DND-41 (cell line): ENCODE measurements around the gene WDR46.

Experiments
- ATAC-seq: fragments of 200-7000 bp; cut with Tn5 transposase; 3 replicates; pipeline ENCODE4 v1.9.1; 2021; ENCODE audit warnings: low read depth; ENCODE audit not compliant: insufficient read depth
- DNase-seq: peaks from one replicate; pipeline ENCODE4 v3.0.0-alpha.2; 2020
- H2AFZ ChIP-seq: 2 replicates; pipeline ENCODE4 v1.6.0; 2012; ENCODE audit warnings: low read depth, low read length
- H3K27ac ChIP-seq: 2 replicates; pipeline ENCODE4 v1.5.1; 2012; ENCODE audit warnings: low read length, inconsistent platforms
- H3K27me3 ChIP-seq: fragments of 200-600 bp; sonication (generic); 2 replicates; pipeline ENCODE4 v1.6.0; 2012; ENCODE audit warnings: low read length, mild to moderate bottlenecking, inconsistent platforms; ENCODE audit not compliant: insufficient read depth, poor library complexity
- H3K36me3 ChIP-seq: 2 replicates; pipeline ENCODE4 v1.5.1; 2012; ENCODE audit warnings: low read length, inconsistent platforms; ENCODE audit not compliant: insufficient read depth
- H3K4me1 ChIP-seq: 2 replicates; pipeline ENCODE4 v1.5.1; 2012; ENCODE audit warnings: mild to moderate bottlenecking, low read length; ENCODE audit not compliant: insufficient read depth
- H3K4me2 ChIP-seq: 2 replicates; pipeline ENCODE4 v1.6.0; 2012; ENCODE audit warnings: mild to moderate bottlenecking, moderate library complexity, low read length, inconsistent platforms; ENCODE audit not compliant: insufficient read depth
- H3K4me3 ChIP-seq, 2 experiments: fragments of 200-600 bp in 1 of 2; shearing (Covaris generic) in 1 of 2; 2 replicates each; pipeline ENCODE4 v1.5.1; 2012 to 2016; ENCODE audit warnings: inconsistent platforms in 2 of 2, low read length in 2 of 2, mild to moderate bottlenecking in 2 of 2, low read depth in 1 of 2, moderate library complexity in 1 of 2
- H3K79me2 ChIP-seq: 2 replicates; pipeline ENCODE4 v1.6.0; 2012; ENCODE audit warnings: low read length, inconsistent platforms; ENCODE audit not compliant: insufficient read depth
- H3K9ac ChIP-seq: 2 replicates; pipeline ENCODE4 v1.6.0; 2012; ENCODE audit warnings: low read depth, mild to moderate bottlenecking, inconsistent platforms, low read length, moderate library complexity
- H3K9me3 ChIP-seq: 2 replicates; pipeline ENCODE4 v1.5.1; 2012; ENCODE audit warnings: low read length, moderate library complexity, mild to moderate bottlenecking, inconsistent platforms; ENCODE audit not compliant: insufficient read depth, severe bottlenecking
- H4K20me1 ChIP-seq: 2 replicates; pipeline ENCODE4 v1.6.0; 2012; ENCODE audit warnings: low read length; ENCODE audit not compliant: insufficient read depth
- CTCF ChIP-seq: IDR thresholded peaks from 2 replicates; pipeline ENCODE4 v1.5.1; 2012; ENCODE audit warnings: borderline replicate concordance, low read length, moderate library complexity, mild to moderate bottlenecking; ENCODE audit not compliant: poor library complexity, severe bottlenecking; ENCODE audit errors: extremely low read depth
- EZH2 ChIP-seq: IDR thresholded peaks from 3 replicates; pipeline ENCODE4 v1.6.1; 2012; ENCODE audit warnings: borderline replicate concordance, low read depth, mild to moderate bottlenecking, moderate library complexity, low read length, inconsistent platforms; ENCODE audit not compliant: severe bottlenecking

WDR46 gene

DNA sequence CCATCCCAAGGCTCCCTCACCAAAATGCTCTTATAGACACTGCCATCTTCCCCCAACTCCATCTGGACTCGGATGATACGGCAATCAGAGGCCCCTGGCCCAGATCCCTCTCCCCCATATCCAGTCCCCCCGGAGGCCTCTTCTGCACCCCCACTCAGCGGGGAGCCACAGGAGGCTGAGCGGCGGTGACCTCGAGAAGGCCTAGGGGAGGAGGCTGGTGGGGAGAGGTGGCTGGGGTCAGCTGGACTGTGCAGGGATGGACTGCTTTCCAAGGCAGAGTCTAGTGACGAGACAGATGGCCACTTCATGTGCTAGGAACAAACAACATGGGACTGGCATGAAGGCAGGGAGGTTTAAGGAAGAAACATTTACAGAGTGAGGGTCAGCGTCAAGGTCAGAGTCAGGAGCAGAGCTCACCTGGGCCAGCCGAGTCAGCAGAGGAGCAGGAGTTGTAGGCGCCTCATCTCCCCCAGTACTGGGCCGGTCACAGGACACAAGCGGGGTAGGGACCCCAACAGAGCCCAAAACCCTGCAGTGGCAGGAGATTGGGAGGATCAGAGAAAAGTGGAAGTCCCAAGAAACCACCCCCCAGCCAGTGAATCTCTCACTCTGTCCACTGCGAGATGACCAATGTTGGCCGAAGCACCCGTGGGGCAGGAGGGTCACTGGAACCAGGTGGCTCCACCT lies 4.1 kb upstream of the WDR46 start:
- H3K4me3 ChIP-seq = no peak overlapping the region
- TF ChIP-seq CTCF (no peak), EZH2 (no peak)

GRCh38 chr6:33290459-33290858 lies 1.4 kb upstream of the WDR46 start:
- peak overlapping the region; percentile 72 for H3K9ac ChIP-seq
- H3K36me3 ChIP-seq = peaks cover 66% of the 10 kb centered on the region
- TF ChIP-seq CTCF = no peak
- TF ChIP-seq EZH2 = no peak
- peak overlapping the region; percentile 91 for H3K4me2 ChIP-seq
- peak overlapping the region; percentile 88 for H3K27ac ChIP-seq
- peak overlapping the region; percentile 75 to 92; a peak in 3 of 4 replicates for H3K4me3 ChIP-seq
- H3K9me3 ChIP-seq = no peaks in the 10 kb centered on the region
- no peak for ATAC-seq
- no peaks in the 10 kb centered on the region for H3K27me3 ChIP-seq
- no peak for DNase-seq
- no peaks in the 10 kb centered on the region for H4K20me1 ChIP-seq
- peaks cover 36% of the 10 kb centered on the region for H3K4me1 ChIP-seq
- no peak overlapping the region for H2AFZ ChIP-seq
- H3K79me2 ChIP-seq = peaks cover 43% of the 10 kb centered on the region

More for the DNA sequence above, 4.1 kb upstream of the WDR46 start:
- DNase-seq = no peak
- H4K20me1 ChIP-seq = no peaks in the 10 kb centered on the region
- peaks cover 40% of the 10 kb centered on the region for H3K79me2 ChIP-seq
- H3K9ac ChIP-seq = no peak overlapping the region
- no peak overlapping the region for H3K27ac ChIP-seq
- no peak overlapping the region for H2AFZ ChIP-seq
- H3K27me3 ChIP-seq = no peaks in the 10 kb centered on the region
- H3K36me3 ChIP-seq = peaks cover 60% of the 10 kb centered on the region
- peaks cover 40% of the 10 kb centered on the region for H3K4me1 ChIP-seq
- H3K9me3 ChIP-seq = no peaks in the 10 kb centered on the region
- ATAC-seq = no peak
- H3K4me2 ChIP-seq = no peak overlapping the region

GRCh38 chr6:33289784-33290315 lies 811 bp upstream of the WDR46 start:
- Histone ChIP-seq H3K9me3 (no peaks in the 10 kb centered on the region), H3K4me2 (peak overlapping the region; percentile 91), H3K4me1 (peaks cover 35% of the 10 kb centered on the region), H3K27ac (peak overlapping the region; percentile 88), H3K4me3 (peak overlapping the region; percentile 75 to 92), H2AFZ (peak overlapping the region; percentile 91), H4K20me1 (no peaks in the 10 kb centered on the region), H3K27me3 (no peaks in the 10 kb centered on the region), H3K79me2 (peaks cover 43% of the 10 kb centered on the region), H3K36me3 (peaks cover 62% of the 10 kb centered on the region), H3K9ac (peak overlapping the region; percentile 72)
- no peak for TF ChIP-seq EZH2
- no peak for TF ChIP-seq CTCF
- DNase-seq = no peak
- no peak; the same call in 2 of the 3 replicates for ATAC-seq
